ENCODE data around the gene ATRIP. TPM values are rescaled to one million over a fixed set of nuclear protein-coding genes. Genes with fewer than 3 reads are reported as not detected.

The ATRIP gene
- polyA plus RNA-seq, 1 donor from 2014 or later: 11.1 TPM

DNA sequence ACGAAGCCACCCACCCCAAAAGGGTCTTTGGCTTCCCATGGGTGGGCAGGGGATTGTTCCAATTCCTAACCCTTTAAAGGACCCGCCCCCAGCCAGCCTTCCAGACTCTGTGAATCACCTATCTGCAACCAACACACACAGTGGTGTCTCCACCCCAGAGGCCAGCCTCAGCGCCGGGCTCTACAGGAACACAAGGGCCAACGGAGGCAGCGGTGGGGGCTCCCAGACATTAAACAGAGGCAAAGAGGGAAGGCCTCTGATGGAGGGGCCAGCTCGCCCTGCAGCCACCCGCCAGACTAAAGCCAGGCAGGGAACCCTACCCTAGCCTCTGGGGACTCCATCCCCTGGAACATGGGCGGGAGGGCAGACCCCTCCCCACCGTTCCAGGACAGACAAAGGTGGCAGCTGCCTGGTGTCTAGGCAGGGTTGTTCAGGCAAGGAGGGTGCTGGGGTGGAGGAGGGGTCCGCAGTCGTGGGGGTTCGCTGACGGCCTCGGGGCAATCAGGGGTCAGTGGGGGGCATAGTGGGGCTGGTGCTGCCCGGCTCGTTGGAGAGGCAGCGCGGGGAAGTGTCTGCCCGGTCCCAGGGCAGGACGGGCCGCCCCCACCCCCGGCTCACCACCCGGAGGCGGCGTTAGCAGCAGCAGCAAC, 57.0 kb downstream of the ATRIP start:
- H4K20me1 ChIP-seq (ENCODE audit: insufficient read depth): no peaks in the 10 kb centered on the region
- H3K79me2 ChIP-seq (replicated peaks; ENCODE audit: insufficient read depth, low read length): no peaks in the 10 kb centered on the region
- H3K9me3 ChIP-seq (ENCODE audit: low read length): no peaks in the 10 kb centered on the region
- no peak for TF ChIP-seq POLR2AphosphoS5 (IDR thresholded peaks at IDR 0.05)
- TF ChIP-seq, protein P1, sequence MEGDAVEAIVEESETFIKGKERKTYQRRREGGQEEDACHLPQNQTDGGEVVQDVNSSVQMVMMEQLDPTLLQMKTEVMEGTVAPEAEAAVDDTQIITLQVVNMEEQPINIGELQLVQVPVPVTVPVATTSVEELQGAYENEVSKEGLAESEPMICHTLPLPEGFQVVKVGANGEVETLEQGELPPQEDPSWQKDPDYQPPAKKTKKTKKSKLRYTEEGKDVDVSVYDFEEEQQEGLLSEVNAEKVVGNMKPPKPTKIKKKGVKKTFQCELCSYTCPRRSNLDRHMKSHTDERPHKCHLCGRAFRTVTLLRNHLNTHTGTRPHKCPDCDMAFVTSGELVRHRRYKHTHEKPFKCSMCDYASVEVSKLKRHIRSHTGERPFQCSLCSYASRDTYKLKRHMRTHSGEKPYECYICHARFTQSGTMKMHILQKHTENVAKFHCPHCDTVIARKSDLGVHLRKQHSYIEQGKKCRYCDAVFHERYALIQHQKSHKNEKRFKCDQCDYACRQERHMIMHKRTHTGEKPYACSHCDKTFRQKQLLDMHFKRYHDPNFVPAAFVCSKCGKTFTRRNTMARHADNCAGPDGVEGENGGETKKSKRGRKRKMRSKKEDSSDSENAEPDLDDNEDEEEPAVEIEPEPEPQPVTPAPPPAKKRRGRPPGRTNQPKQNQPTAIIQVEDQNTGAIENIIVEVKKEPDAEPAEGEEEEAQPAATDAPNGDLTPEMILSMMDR (IDR thresholded peaks at IDR 0.05; ENCODE audit: poor library complexity, severe bottlenecking): no peak
- no peak for TF ChIP-seq RAD21 (conservative IDR thresholded peaks at IDR 0.05)
- TF ChIP-seq MXI1 (conservative IDR thresholded peaks at IDR 0.05; ENCODE audit: poor library complexity, severe bottlenecking): no peak
- TF ChIP-seq EZH2 (IDR thresholded peaks at IDR 0.05; ENCODE audit: borderline replicate concordance, insufficient read depth, low read length, poor library complexity, severe bottlenecking): no peak
- TF ChIP-seq SMC3 (conservative IDR thresholded peaks at IDR 0.05; ENCODE audit: poor library complexity): no peak
- no peak for TF ChIP-seq EP300 (conservative IDR thresholded peaks at IDR 0.05; ENCODE audit: poor library complexity, severe bottlenecking)
- TF ChIP-seq TAF1 (IDR thresholded peaks at IDR 0.05; ENCODE audit: low read depth): no peak
- TF ChIP-seq, protein P2, sequence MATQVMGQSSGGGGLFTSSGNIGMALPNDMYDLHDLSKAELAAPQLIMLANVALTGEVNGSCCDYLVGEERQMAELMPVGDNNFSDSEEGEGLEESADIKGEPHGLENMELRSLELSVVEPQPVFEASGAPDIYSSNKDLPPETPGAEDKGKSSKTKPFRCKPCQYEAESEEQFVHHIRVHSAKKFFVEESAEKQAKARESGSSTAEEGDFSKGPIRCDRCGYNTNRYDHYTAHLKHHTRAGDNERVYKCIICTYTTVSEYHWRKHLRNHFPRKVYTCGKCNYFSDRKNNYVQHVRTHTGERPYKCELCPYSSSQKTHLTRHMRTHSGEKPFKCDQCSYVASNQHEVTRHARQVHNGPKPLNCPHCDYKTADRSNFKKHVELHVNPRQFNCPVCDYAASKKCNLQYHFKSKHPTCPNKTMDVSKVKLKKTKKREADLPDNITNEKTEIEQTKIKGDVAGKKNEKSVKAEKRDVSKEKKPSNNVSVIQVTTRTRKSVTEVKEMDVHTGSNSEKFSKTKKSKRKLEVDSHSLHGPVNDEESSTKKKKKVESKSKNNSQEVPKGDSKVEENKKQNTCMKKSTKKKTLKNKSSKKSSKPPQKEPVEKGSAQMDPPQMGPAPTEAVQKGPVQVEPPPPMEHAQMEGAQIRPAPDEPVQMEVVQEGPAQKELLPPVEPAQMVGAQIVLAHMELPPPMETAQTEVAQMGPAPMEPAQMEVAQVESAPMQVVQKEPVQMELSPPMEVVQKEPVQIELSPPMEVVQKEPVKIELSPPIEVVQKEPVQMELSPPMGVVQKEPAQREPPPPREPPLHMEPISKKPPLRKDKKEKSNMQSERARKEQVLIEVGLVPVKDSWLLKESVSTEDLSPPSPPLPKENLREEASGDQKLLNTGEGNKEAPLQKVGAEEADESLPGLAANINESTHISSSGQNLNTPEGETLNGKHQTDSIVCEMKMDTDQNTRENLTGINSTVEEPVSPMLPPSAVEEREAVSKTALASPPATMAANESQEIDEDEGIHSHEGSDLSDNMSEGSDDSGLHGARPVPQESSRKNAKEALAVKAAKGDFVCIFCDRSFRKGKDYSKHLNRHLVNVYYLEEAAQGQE (IDR thresholded peaks at IDR 0.05; ENCODE audit: borderline replicate concordance): no peak
- H3K36me3 ChIP-seq (ENCODE audit: insufficient read depth, low read length): no peaks in the 10 kb centered on the region
- no peaks in the 10 kb centered on the region for H3K9me2 ChIP-seq (ENCODE audit: insufficient read depth, low read length)
- H3K9ac ChIP-seq (ENCODE audit: low read length): peak overlapping the region; percentile 62
- H3K4me3 ChIP-seq (ENCODE audit: low read length): peak overlapping the region; percentile 68
- peak overlapping the region; percentile 21 for H2AFZ ChIP-seq (ENCODE audit: low read depth, low read length)
- H3K4me2 ChIP-seq (ENCODE audit: low read length): no peak overlapping the region
- peaks cover 5% of the 10 kb centered on the region for H3K27me3 ChIP-seq (ENCODE audit: insufficient read depth, low read depth, low read length)
- H3F3A ChIP-seq (ENCODE audit: insufficient read depth, low read length, poor library complexity, severe bottlenecking): no peaks in the 10 kb centered on the region
- no peak overlapping the region for H3K27ac ChIP-seq (ENCODE audit: low read length)

DNA sequence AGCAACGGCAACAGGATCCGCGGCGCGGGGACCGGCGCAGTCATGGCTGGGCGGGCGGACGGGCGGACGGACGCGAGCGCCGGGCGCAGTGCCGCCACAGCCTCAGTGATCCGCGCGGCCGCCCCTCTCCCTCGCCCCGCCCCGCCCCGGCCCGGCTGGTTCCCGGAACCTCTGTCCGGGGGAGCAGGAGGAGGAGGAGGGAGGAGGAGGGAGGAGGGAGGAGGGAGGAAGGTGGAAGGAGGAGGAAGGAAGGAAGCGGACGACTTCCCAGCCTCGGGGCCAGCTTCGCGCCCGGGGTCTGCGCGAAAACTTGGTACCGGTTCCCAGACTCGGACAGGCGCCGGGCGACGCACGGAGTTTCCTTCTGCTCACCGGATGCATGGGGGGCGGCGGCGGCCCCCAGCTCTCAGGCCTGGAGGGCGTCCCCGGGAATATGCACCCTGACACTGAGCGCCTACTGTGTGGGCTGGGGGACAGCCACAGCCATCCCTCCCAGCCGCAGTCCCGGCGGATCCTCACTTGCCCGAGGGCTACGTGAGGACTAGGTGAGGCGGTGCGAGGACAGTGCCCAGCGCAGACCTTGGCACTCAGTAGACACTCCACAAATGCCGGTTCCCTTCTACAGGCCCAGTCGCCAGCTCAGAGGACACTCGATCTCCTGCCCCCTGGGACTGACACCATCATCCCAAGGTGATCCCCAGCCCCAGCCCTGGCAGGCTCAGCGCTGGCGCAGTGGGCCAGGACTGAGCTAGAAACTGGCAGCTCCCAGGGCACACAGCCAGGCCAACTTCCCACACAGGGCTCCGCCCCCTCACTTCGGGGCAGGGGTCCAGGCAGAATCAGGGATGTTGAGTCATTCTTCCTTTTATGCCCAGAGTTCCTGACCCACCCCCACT, 57.8 kb downstream of the ATRIP start, which contains the start of gene SHISA5:
TSS of gene SHISA5 (minus strand) at position 124 of the 896 bp plus-strand sequence. CDS start at position 44, 80 bp downstream.
- peak within 1 kb of the TSS; percentile 68 for H3K4me3 ChIP-seq (ENCODE audit: low read length)
- no peak for TF ChIP-seq RAD21 (conservative IDR thresholded peaks at IDR 0.05)
- no peaks in the 10 kb centered on the region for H3F3A ChIP-seq (ENCODE audit: insufficient read depth, low read length, poor library complexity, severe bottlenecking)
- H3K9me3 ChIP-seq (ENCODE audit: low read length): no peaks in the 10 kb centered on the region
- peak within 1 kb of the TSS; percentile 62 for H3K9ac ChIP-seq (ENCODE audit: low read length)
- no peaks in the 10 kb centered on the region for H4K20me1 ChIP-seq (ENCODE audit: insufficient read depth)
- no peak within 1 kb of the TSS for H3K4me2 ChIP-seq (ENCODE audit: low read length)
- peaks cover 5% of the 10 kb centered on the region for H3K27me3 ChIP-seq (ENCODE audit: insufficient read depth, low read depth, low read length)
- H3K27ac ChIP-seq (ENCODE audit: low read length): no peak within 1 kb of the TSS
- H3K79me2 ChIP-seq (replicated peaks; ENCODE audit: insufficient read depth, low read length): no peaks in the 10 kb centered on the region
- H3K36me3 ChIP-seq (ENCODE audit: insufficient read depth, low read length): no peaks in the 10 kb centered on the region
- peak within 1 kb of the TSS; percentile 21 for H2AFZ ChIP-seq (ENCODE audit: low read depth, low read length)
- H3K9me2 ChIP-seq (ENCODE audit: insufficient read depth, low read length): no peaks in the 10 kb centered on the region

Data from neural cell (in vitro differentiated cells).